HEK293T (cell line): Measurements from ENCODE around the gene GRAMD2B.

Experiments
- CTBP1 ChIP-seq: fragments of 450-650 bp; IDR thresholded peaks from 2 replicates; pipeline ENCODE4 v1.6.1; 2016; ENCODE audit warnings: borderline replicate concordance
- FOXK2 ChIP-seq: fragments of 450-650 bp; IDR thresholded peaks from 2 replicates; pipeline ENCODE4 v1.6.1; 2016; ENCODE audit warnings: mild to moderate bottlenecking
- FOXM1 ChIP-seq: fragments of 450-650 bp; IDR thresholded peaks from 2 replicates; pipeline ENCODE4 v1.6.1; 2017; ENCODE audit warnings: mild to moderate bottlenecking, borderline replicate concordance
- ZNF384 ChIP-seq: fragments of 450-650 bp; IDR thresholded peaks from 2 replicates; pipeline ENCODE4 v1.6.1; 2016

DNA sequence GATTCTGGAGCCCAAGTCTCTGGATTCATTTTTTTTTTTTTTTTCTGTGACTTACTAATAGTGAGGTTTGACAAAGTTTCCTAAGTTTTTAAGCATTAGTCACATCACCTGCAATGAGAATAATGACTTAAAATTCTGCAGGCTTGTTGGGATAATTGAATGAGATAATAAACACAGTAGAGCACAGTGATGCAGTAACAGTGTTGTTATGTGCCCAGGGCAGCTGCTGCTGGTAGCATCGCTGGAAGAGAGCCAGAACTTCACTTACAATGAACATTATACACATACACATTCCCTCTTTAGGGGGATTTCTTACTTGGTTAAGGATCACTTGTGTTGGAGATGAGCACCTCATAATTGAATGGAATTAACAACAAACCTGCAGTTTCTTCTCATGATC, 92.9 kb downstream of the GRAMD2B start:
- TF ChIP-seq CTBP1 (no peak), FOXK2 (no peak), FOXM1 (no peak), ZNF384 (no peak)
